ENCODE data around the gene OSBP2.
"Not testable (repeated sequence)": the region's sequence is repeated elsewhere in the genome, so short reads cannot be mapped to it uniquely, and the experiment has no call there.

DNA sequence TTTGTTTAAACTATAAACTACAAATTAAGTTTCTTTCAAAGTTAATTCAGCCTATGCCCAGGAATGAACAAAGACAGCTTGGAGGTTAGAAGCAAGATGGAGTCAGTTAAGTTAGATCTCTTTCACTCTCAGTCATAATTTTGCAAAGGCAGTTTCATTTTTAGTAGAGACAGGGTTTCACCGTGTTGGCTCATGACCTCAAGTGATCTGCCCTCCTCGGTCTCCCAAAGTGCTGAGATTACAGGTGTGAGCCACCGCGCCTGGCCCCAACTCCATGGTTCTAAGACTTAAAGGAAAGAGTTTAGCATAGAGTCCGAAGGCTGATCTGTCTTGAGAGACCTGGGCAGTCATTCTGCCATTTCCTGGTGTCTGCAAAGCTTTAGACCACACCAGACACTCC, 45.8 kb downstream of the OSBP2 start:
- TF ChIP-seq, protein P1, sequence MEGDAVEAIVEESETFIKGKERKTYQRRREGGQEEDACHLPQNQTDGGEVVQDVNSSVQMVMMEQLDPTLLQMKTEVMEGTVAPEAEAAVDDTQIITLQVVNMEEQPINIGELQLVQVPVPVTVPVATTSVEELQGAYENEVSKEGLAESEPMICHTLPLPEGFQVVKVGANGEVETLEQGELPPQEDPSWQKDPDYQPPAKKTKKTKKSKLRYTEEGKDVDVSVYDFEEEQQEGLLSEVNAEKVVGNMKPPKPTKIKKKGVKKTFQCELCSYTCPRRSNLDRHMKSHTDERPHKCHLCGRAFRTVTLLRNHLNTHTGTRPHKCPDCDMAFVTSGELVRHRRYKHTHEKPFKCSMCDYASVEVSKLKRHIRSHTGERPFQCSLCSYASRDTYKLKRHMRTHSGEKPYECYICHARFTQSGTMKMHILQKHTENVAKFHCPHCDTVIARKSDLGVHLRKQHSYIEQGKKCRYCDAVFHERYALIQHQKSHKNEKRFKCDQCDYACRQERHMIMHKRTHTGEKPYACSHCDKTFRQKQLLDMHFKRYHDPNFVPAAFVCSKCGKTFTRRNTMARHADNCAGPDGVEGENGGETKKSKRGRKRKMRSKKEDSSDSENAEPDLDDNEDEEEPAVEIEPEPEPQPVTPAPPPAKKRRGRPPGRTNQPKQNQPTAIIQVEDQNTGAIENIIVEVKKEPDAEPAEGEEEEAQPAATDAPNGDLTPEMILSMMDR (IDR thresholded peaks at IDR 0.05; ENCODE audit: low read length) = not testable (repeated sequence)
- TF ChIP-seq EZH2 (IDR thresholded peaks at IDR 0.05; ENCODE audit: borderline replicate concordance, low read length) = not testable (repeated sequence)

Data from OCI-LY1 (cell line).